Cardiac fibroblast (primary cell): ENCODE data around the gene ODAM.
"Not testable (repeated sequence)": the region's sequence is repeated elsewhere in the genome, so short reads cannot be mapped to it uniquely, and the experiment has no call there.

Source experiments
- DNase-seq, 2 donors: peaks; one replicate each; pipeline versions ENCODE4 v3.0.0 to v3.0.0-alpha.2; 2010; ENCODE audit warnings: low read depth in 2 of 2
- H3K4me3 ChIP-seq, 2 donors: replicated peaks in 1 of 2; 1 replicate in 1 of 2; 2 replicates in 1 of 2; pipeline ENCODE4 v1.5.1; 2011; ENCODE audit warnings: low read depth in 2 of 2, low read length in 2 of 2, mild to moderate bottlenecking in 2 of 2, moderate library complexity in 1 of 2
- TF ChIP-seq, protein P1 (sequence below): IDR thresholded peaks from one replicate; pipeline ENCODE4 v1.5.1; 2011; ENCODE audit warnings: low read depth, mild to moderate bottlenecking, low read length, inconsistent platforms

Gene ODAM

DNA sequence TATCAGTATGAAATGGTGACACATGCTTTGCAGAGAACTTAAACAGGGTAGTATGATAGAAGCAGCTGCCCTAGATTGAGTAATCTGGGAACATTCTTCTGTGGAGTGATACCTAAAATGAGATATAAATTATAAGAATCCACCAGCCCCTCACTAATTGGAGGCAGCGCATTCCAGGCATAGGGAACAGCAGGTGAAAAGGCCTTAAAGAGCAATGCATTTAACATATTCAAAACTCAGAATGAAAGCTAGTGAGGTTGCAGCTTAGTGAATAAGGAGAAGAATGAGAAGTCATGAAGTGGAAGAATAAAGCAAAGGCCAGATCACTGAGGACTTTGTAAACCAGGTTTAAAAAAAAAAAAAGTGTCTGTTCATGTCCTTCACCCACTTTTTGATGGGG lies 4.9 kb upstream of the ODAM start:
- no peak for DNase-seq
- TF ChIP-seq, protein P1, sequence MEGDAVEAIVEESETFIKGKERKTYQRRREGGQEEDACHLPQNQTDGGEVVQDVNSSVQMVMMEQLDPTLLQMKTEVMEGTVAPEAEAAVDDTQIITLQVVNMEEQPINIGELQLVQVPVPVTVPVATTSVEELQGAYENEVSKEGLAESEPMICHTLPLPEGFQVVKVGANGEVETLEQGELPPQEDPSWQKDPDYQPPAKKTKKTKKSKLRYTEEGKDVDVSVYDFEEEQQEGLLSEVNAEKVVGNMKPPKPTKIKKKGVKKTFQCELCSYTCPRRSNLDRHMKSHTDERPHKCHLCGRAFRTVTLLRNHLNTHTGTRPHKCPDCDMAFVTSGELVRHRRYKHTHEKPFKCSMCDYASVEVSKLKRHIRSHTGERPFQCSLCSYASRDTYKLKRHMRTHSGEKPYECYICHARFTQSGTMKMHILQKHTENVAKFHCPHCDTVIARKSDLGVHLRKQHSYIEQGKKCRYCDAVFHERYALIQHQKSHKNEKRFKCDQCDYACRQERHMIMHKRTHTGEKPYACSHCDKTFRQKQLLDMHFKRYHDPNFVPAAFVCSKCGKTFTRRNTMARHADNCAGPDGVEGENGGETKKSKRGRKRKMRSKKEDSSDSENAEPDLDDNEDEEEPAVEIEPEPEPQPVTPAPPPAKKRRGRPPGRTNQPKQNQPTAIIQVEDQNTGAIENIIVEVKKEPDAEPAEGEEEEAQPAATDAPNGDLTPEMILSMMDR: no peak
- no peak overlapping the region for H3K4me3 ChIP-seq

DNA sequence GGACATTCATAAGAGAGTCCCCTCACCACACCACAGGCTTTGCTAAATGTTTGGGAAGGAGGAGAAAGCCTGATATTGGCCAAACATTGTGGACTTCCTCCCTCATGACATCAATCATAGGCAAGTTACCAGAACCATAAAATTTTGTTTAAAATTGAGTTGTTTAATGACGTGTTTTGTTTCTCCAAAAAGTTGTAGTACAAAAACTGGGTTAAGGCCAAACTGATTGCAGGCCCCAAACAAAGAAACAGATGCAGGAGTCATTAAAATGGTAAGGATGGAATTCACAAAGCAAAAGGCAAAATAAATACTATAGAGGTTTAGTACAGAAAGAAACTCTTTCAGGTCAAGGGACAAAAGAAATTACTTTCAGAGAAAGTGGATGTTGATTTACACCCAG lies 3.9 kb upstream of the ODAM start:
- H3K4me3 ChIP-seq: no peak overlapping the region
- TF ChIP-seq, protein P1: no peak
- DNase-seq: no peak

DNA sequence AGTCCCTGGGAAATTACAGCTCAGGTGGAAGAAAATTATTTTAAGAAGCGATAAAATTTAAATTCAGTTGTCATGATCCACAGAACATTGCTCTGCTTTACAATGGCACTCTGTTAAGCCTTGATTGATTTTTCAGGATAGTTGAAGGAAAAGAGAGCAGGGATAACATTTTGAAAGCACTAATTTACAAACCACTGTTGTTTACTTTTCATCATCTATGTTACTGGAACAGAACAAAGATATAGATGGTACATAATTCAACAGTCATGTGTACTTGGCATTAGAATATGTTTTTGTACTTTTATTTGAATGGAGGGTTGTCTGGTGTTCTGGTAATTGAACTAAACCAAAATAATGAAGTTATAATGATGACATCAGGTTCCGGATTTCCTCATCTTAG lies 2.6 kb upstream of the ODAM start:
- no peak overlapping the region for H3K4me3 ChIP-seq
- no peak for DNase-seq
- TF ChIP-seq, protein P1: no peak

DNA sequence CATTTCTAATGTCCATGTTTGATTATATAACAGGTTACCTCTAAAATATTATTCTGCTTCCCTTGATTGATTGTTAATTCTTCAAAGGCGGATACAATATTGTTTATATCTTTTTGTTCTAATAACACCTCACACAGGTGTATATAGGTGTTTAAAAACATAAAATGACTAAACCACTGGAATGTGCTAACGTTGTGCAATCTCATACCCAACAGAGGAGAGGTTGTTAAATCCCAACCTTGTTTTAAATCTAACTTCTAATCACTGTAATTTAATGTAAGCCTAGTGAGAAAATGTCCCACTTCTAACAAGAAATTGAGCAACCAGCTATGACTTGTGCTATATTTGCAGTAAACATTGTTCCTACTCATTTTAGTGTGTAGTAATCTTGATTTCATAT lies 1.3 kb downstream of the ODAM start:
- H3K4me3 ChIP-seq: no peak overlapping the region
- TF ChIP-seq, protein P1: no peak
- no peak for DNase-seq

DNA sequence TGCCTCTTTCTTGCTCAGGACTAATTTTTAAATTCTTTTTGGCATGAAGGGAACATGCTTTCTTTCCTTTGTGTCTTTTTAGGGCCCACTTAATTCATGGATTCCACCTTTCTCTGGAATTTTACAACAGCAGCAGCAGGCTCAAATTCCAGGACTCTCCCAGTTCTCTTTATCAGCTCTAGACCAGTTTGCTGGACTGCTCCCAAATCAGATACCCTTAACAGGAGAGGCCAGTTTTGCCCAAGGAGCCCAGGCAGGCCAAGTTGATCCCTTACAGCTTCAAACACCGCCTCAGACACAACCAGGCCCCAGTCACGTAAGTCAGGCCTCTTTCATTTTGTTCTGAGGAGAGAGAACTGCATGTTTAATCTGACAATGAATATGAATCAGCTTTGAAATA lies 2.3 kb downstream of the ODAM start:
- TF ChIP-seq, protein P1: no peak
- DNase-seq: no peak
- H3K4me3 ChIP-seq: no peak overlapping the region

DNA sequence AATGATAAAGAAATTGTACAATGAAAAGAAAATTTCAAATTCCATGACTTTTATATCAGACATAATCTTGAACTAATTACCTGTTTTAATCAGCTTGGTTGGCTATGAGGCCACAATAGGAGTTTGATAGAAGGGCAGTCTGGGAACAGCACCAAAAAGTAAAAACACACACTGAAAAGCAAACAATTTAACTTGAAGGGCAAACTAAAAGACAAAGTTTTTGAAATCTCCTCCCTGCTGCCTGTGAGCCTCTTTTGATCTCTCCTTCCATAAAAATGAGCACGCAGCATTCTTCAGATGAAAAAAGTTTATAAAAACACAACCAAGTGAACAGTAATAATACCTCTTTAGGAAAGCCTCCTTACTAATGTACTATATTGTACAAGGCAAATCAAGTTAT lies 8.1 kb downstream of the ODAM start:
- no peak for DNase-seq
- TF ChIP-seq, protein P1: no peak

DNA sequence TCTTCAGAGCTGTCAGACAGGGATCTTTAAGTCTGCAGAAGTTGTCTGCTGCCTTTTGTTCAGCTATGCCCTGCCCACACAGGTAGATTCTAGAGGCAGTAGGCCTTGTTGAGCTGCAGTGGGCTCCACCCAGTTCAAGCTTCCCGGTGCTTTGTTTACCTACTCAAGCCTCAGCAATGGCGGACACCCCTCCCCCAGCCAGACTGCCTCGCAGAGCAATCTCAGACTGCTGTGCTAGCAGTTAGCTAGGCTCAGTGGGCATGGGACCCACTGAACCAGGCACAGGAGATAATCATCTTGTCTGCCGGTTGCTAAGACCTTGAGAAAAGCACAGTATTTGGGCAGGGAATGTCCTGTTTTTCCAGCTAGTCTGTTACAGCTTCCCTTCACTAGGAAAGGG lies 17.2 kb downstream of the ODAM start:
- not testable (repeated sequence) for DNase-seq, H3K4me3 ChIP-seq

More for the DNA sequence above, 8.1 kb downstream of the ODAM start:
- H3K4me3 ChIP-seq: no peak overlapping the region

DNA sequence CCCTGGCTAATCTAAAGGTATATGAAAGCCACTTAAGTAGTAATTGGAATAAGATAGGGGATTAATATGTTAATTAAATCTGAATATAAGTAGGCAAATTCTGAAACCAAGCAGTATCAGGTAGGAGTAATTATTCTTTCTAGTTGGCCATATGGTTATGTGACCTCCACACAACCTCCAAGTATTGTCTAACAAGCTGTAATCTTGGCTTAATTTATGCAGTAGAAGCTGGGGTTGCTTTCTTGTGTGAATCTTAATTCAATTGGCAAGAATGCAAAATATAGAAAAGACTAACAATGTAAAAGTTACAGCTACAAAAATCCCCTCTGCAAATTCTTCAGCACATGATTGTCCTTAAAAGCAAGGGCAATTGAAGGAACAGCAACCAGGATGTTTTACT lies 20.6 kb downstream of the ODAM start:
- not testable (repeated sequence) for DNase-seq, H3K4me3 ChIP-seq

DNA sequence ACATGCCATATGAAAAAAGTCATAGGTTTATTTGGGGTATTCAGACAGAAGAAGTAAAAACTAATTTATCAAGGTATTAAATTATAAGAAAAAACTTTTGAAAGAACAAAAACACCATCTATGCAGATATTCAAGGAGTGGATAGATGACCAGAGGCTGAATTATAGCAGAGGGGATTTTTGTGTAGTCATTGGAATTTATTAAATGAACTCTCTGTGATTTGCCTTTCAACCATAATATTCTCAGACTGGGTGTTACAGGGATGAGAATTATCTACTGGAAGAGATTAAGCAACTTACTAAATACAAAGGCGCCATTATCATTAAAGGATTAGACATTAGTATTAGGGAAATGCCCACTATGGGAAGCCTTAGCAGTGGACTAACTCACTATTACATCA lies 21.0 kb downstream of the ODAM start:
- not testable (repeated sequence) for H3K4me3 ChIP-seq, DNase-seq

DNA sequence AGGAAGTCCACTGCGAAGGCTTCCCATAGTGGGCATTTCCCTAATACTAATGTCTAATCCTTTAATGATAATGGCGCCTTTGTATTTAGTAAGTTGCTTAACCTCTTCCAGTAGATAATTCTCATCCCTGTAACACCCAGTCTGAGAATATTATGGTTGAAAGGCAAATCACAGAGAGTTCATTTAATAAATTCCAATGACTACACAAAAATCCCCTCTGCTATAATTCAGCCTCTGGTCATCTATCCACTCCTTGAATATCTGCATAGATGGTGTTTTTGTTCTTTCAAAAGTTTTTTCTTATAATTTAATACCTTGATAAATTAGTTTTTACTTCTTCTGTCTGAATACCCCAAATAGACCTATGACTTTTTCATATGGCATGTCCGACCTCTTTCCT lies 25.9 kb downstream of the ODAM start:
- not testable (repeated sequence) for DNase-seq, H3K4me3 ChIP-seq

DNA sequence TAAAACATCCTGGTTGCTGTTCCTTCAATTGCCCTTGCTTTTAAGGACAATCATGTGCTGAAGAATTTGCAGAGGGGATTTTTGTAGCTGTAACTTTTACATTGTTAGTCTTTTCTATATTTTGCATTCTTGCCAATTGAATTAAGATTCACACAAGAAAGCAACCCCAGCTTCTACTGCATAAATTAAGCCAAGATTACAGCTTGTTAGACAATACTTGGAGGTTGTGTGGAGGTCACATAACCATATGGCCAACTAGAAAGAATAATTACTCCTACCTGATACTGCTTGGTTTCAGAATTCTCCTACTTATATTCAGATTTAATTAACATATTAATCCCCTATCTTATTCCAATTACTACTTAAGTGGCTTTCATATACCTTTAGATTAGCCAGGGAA lies 26.3 kb downstream of the ODAM start:
- not testable (repeated sequence) for H3K4me3 ChIP-seq, DNase-seq
